HL-60/S4 (cell line): ENCODE data around the gene PSME4.
"Not testable (repeated sequence)": the region's sequence is repeated elsewhere in the genome, so short reads cannot be mapped to it uniquely, and the experiment has no call there.

Source experiments
- in situ Hi-C: fragments of 300-500 bp; cut with MboI; formaldehyde crosslinking; loops from 2 replicates; pipeline ENCODE4 v1.14.3; 2022; ENCODE audit warnings: low sequenced_read_pairs

The PSME4 gene

DNA sequence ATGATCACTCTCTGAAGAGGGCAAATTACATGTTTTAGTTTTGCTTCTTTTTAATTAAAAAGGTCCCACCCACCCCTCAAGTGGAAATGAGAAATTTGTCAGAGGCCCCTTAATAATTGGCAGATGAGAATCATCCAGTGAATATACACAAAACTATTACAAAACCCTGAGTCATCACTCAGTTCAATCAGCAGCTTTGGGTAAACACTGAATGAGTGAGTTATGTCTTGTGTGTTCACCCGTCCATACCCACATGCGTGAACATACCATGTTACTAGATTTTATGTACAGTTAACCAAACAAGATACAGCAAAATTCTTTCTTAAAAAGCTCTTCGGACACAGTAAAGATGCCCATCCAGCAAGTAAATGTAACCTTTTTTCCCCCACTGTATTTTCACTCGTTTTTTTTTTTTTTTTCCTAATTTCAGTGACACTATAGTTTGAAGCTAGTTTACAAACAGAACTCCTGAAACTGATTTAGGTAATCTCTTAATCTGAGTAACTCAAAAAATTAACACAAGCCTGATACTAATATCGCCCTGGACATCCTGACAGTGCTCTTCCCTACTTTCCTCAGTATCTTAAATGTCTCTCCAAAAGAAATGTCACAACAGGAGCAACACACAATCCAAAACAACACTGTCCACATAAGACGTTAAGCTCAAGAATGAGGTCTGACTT, 1.4 kb downstream of the PSME4 start:
- in situ Hi-C loops = no loop called here

DNA sequence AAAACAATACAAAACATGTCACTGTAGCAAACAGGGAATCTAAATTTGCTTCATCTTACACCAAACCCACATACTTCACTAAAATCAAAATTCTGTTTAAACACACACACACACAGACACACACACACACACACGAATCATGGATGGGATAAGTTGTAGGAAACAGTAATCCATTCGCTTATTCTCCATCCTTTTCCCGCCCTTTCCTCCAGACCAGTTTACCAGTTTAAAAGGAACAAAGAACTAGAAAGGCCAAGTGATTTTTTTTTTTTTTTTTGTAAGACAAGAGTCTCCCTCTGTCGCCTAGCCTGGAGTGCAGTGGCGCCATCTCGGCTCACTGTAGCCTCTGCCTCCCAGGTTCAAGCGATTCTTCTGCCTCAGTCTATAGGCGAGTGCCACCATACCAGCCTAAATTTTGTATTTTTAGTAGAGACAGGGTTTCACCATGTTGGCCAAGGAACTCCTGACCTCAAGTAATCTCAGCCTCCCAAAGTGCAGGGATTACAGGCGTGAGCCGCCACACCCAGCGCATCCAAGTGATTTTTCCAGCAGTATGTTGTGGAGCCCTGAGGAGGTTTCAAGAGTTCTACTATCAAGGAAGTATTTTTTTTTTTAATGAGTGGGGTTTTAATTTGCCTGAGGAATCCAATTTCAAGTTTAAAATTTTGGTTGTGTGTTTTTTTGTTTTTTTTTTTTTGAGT, 5.7 kb downstream of the PSME4 start:
- in situ Hi-C loops = no loop called here

DNA sequence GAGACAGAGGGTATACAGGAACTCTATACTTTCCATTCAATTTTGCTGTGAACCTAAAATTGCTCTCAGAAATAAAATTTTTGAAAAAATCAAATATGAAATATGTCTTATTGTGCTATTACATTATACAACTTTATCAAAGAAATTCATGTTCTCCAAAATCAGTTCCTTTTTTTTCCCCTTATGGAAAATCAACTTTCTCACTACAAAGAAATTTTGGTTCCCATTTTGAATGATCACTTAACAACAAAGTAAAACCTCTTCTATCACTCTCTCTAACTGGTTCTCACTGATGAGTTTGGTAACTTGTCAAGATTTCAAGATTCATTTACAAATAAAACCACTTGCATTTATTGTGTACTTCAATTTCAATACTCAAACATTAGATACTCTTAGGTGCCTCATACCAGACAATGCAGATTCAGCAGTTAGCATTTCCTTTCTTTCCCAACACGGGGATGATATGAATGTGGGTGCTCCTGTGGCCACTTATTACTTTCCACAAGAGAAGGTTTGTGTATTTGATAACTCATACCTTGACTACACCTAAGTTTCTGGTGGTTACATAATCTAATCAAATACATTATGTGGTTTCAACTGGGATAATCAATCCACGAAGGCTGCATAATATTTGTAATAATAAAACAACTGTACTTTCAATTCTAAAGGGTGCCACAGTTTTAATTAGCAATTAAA, 6.4 kb downstream of the PSME4 start:
- in situ Hi-C loops = no loop called here

GRCh38 chr2:53961478-53962216, 9.1 kb downstream of the PSME4 start:
- in situ Hi-C loops = not testable (repeated sequence)

DNA sequence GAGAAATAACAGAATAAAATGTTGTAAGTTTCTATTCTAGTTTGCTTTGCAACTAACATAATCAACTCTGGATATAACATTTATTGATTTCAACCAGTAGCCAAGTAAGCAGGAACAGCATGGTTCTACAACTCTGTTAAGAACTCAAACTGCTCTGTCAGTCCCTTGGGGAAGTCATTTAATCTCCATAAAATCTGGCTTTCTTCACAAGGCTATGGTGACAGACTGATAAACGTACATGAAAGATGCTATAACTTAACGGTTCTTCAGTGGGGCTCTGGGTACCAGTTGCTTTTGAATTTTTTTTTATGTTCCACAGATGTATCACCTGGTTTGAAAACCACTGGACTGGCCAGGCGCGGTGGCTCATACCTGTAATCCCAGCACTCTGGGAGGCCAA, 10.3 kb downstream of the PSME4 start:
- in situ Hi-C loops = no loop called here

DNA sequence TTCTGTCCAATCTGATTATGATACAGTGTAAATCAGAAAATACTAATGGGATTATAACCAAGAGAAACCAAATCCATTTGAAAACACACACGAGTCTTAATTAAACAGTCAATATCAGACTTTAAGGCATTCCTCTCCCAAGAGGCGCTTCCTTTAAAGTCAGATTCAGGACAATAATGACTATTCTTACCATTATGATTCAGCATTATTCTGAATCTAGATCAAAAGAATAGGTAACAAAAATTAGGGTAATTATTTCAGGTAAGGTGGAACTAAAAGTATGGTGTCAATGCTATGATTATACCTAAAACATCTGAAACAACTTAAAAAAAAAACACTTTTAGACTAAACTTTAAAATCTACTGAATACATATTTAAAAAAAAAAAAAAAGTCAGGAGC, 12.3 kb downstream of the PSME4 start:
- in situ Hi-C loops = no loop called here

GRCh38 chr2:53952519-53952918, 18.3 kb downstream of the PSME4 start:
- in situ Hi-C loops = no loop called here

DNA sequence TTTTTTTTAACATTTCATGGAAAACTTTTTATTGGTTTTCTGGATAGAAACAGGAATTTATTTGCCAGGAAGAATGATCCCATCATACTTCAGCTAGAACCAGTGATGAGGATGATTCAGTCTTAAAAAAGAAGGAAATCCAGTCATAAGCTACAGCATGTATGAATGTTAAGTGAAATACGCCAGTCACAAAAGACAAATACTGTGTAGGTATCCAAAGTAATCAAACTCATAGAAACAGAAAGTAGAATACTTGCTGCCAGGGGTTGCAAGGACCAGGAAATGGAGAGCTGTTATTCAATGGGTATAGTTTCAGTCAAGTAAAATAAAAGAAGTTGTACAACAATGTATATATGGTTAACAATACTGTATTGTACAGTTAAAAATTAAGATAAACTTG, 21.3 kb downstream of the PSME4 start:
- in situ Hi-C loops = no loop called here

GRCh38 chr2:53945538-53945937, 25.3 kb downstream of the PSME4 start:
- in situ Hi-C loops = no loop called here

DNA sequence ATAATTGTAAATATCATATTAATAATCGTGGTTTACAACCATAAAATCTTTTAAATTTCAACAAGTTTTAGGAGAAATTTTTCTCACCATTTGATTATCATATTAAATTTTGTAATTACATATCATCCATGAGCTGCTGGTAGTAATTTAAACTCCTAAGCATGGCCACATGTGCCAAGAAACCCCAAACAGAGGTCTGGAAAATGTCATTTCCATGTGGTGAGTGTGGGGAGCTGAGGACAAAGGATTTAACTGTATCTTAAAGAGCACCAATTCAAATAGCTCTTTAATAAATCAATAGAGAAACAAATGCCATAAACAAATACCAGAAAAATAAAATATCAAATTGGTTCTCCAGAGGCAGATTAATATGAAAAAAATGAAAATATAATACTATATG, 26.3 kb downstream of the PSME4 start:
- in situ Hi-C loops = no loop called here

DNA sequence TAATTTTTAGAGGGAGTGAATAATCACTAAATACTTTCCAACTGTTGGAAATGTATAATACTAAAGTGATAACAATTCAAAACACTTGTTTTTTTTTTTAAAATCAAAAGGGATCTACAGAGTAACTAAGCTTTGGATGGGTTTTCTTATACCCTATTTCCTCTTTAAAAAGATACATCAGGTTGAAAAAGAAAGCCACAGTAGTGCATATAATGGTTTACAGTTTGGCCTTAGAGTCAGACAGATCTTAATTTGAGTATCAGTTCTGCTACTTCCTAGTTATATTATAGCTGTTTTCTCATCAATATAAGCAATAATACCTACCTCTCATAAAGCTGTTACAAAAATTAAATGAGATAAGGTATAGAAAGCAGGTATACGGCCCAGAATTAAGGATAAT, 28.5 kb downstream of the PSME4 start:
- in situ Hi-C loops = no loop called here

GRCh38 chr2:53941749-53942148, 29.0 kb downstream of the PSME4 start:
- in situ Hi-C loops = no loop called here

DNA sequence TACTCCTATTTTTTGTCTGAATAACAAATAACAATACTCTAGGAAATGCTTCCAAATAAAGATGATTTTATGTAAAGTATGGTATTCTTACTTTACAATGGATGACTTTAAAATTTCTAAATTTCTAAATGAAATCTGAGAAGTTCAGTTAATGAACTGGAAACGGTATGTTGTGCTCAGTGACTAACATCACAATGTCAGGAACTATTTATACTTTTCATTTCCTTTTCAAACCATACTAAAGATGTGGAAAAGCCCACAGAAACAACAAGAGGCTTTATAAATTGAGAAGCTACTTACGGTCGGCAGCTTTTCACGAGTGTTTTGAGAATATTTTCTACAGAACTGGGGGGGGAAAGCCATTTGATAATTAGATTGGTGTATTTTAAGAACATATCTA, 31.1 kb downstream of the PSME4 start:
- in situ Hi-C loops = no loop called here

DNA sequence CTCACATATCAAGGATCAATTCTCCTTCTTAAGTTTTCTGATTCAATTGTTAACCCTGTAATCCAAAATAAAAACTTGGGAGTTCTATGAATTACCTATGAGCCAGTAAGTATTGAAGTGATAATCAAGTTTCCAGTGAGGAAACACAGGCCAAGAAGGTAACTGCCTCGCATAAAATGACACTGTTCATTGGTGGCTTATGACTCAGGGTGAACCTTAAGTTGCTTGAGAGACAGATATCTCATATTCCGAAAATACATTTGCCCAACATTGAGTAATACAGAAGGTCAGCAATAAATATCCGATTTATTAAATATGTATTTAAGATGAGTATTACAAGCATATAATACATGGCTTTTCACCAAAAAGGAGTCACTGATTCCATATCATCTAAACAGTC, 31.9 kb downstream of the PSME4 start:
- in situ Hi-C loops = no loop called here

DNA sequence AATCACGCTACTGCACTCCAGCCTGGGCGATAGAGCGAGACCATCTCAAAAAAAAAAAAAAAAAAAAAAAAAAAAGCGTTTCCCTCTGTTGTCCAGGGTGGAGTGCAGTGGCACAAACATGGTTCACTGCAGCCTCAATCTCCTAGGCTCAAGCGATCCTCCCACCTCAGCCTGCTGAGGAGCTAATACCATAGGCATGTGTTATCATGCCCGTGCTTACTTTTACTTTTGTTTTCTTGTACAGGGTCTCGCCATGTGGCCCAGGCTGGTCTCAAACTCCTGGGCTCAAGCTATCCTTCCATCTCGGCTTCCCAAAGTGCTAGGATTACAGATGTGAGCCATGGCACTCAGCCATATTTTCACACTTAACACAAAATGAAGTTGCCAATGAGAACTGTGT, 37.5 kb downstream of the PSME4 start:
- in situ Hi-C loops = no loop called here

- in situ Hi-C loops = not testable (repeated sequence)
Observed at GRCh38 chr2:53926321-53926720, 44.5 kb downstream of the PSME4 start.

- in situ Hi-C loops = no loop called here
Observed at GRCh38 chr2:53913721-53914120, 57.1 kb downstream of the PSME4 start.

GRCh38 chr2:53911434-53912189, 59.2 kb downstream of the PSME4 start:
- in situ Hi-C loops = no loop called here

DNA sequence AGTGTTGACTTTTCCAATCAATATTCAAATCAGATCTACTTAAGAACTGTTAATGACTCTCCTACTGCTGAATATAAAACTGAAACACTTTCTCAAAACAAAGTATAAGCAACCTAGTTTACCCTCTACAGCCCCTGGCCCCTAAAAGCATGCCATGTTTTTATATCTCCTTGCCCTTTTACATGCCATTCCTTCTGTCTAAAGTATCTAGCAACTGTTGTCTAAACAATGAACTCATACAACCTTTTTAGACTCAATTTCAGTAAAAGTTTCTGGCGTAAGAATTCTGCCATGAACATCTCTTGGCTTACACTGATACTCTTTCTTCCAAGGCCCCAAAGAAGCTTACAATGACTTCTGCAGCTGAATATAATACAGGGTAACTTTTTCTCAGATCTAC, 63.2 kb downstream of the PSME4 start:
- in situ Hi-C loops = no loop called here

DNA sequence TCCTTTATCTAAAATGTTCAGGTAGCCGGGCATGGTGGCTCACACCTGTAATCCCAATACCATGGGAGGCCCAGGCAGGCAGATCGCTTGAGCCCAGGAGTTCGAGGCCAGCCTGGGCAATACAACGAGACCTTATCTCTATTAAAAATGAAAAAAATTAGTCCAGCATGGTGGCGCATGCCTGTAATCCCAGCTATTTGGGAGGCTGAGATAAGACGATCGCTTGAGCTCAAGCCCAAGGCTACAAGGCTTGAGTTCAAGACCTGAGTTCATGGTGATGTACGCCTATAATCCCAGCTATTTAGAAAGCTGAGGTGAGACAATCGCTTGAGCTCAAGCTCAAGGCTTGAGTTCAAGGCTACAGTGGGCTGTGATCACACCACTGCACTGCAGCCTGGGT, 65.4 kb downstream of the PSME4 start:
- in situ Hi-C loops = no loop called here

DNA sequence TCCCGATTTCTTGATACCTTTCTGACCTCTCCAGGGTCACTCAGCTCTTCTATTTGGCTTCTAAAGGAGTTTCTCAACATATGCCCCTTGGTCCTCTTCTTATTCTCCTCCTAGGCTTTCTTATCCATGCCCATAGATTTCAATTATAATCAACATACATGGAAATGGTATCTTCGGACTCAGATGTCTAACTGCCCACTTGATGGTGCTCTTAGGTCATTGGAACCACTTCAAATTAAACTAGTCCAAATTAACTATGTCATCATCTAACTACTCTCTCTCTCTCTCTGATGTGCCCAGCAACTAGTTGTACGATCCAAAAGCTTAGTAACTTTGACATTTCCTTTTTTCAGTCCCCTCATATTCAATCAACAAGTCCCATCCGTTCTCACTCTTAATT, 67.8 kb downstream of the PSME4 start:
- in situ Hi-C loops = no loop called here
